ENCODE results near the gene TMEM253.

The TMEM253 gene

GRCh38 chr14:21090940-21091663 lies 9.8 kb upstream of the TMEM253 start:
- DNase-seq: no peak

- DNase-seq: no peak
Measured at GRCh38 chr14:21091821-21092272, 9.0 kb upstream of the TMEM253 start.

DNA sequence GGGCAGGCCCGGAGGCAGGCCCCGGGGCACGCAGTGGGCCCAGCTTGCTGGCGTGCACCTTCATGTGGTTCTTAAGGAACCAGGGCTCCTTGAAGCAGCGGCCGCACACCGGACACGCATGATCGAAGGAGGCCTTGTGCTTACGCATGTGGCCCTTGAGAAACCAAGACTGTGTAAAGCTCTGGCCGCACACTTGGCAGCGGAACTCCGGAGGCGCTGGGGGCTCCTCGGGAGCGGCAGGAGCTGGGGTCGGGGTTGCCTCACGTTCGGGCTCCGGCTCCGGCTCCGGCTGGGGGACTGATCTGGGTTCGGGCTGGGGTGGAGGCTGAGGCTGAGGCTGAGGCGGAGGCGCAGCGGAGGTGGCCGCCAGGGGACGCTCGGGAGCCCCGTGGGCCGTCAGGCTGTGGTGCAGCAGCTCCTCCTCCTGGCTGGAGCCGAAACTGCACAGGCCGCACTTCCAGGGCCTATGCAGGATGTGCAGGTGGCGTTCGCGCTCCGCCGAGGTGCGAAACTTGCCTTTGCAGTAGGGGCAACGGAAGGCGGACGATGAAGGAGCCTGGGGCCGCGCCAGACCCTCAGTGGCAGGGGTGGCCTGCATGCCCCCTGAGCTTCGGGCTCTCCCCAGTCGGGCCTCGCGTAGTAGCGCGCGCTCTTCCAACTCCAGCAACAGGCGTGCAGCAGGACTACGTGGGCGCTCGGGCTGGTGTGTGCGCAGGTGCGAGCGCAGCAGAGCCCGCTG lies 8.4 kb upstream of the TMEM253 start:
- peak; percentile 96 for DNase-seq

DNA sequence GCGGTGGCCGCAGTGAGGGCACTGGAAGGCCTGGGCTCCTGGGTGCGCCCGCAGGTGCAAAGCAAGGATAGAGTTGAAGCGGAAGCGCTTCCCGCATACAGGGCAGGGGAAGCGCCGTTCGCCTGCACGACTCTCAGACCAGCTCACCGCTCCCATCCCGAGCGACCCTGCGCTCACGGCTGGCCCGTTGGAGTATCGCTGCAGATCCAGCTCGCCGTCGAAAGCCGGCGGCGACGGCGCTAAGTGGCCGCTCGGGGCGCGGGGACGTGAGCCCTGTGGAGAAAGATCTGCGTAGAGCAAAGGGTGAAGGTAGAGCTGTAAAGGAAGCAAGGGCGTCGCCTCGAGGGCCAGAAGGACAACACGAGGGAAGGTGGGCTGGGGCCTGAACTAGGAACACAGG lies 7.8 kb upstream of the TMEM253 start:
- no peak for DNase-seq

- no peak for DNase-seq
Measured at GRCh38 chr14:21093769-21094681, 6.8 kb upstream of the TMEM253 start.

DNA sequence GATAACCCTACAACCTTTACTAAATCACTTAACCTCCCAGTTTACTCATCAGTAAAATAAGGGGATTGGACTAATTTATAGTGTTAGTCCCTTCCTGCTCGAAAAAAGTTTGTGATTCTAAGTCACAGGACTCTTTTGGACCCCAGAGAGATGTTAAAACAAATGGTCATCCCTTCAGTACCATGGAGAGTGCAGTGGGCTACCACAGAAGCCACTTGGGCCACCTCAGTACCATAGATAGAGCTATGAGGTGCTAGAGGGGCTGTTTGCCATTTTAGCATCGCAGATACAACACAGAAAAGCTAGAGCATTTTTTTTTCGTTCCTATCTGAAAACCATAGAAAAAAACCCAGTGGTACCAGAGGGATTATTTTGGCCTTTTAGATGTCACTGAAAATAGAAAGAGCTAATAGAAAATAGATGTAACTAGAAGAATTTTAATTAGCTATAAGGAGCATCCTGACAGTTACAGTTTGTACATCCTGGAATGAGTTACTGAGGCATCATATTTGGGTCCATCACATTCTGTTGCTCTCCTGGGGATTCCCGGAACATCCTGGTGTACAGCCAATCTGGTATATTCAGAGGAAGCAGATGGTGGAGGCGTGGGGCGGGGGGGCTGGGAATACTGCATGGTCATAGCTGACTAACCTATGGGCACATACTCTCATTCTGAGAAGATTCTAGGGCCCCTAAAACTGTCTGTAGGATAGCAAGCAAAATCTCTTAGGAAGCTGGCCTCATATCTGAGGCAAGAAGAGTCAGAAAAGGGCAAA lies 5.2 kb upstream of the TMEM253 start:
- DNase-seq: no peak

DNA sequence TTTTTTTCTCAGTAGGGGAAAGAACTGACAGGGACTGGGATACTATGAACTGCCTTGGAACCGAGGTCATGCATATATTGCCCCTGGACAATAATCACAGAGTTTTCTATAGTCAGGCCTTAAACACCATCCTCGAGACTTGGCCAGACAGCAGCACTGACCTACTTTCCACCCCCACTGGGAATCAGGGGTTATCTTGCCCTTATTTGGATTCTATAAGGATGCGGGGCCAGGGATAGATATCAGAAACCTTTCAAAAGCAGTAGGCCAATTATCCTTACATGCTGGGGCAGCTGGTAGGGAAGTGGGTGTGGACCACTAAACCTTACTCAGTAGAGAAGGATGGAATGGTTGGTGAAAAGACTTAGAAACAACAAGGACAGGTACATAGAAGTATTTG lies 4.4 kb upstream of the TMEM253 start:
- DNase-seq: no peak

- DNase-seq: no peak
Measured at GRCh38 chr14:21096978-21097635, 3.8 kb upstream of the TMEM253 start.

DNA sequence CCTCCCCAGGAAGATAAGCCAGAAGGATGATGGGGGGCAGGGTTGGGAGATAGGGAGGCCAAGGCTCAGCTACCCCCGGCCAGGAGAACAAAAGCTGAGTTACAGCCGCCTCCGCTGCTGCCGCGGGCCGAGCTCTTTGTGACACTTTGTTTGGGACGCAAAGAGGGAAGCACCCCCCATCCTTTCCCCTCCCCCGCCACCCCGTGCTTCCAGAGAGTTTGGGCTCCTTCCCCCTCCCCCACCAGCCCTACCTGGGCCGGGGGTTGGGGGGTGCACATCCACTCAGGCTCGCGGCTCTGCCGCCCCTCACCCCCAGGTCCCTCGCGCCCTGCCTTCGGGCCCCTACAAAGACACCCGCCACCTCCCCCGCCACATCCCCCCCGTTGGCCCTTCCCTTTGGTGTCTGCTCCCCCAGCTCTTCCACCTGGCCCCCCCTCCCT lies 3.2 kb upstream of the TMEM253 start:
- DNase-seq: peak; percentile 47

DNA sequence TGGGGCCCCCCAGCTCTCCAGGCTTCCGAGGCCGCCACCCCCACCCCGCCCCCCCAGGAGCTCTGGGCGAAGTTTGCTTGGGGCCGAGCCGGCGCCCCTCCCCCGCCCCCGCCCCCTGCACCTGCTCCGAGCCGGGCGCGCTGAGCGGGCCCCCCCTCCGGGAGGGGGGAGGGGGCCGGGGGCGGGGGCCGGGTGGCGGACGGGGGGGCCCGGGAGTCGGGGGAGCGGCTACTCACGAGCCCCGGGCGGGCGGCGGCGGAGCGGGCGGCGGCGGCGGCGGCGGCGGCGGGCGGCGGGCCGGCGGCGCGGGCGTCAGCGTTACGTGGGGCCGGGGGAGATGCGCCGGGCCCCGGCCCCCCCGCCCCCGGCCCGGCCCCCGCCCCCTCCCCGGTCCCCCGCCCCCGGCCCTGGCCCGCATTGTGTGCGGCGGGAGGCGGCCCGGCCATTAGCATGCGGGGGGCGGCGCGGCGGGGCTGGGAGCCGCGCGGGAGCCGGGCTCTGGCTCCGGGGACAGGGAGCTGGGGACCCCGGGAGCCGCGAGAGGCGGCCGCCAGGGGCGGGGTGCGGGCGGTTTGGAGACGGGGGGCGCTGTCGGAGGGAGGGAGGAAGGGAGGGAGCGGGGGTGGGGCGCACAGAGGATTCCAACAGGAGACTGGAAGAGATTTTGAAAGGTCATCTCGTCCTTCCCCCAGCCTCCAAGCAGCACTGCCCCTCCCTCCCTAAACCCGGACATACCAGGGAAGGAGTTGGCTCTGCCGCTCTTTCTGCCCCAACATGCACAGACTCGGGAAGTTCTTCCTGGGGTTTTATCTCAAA lies 2.6 kb upstream of the TMEM253 start, which contains the start of gene ZNF219:
Gene ZNF219, minus strand, starts transcription at position 580 of the 816 bp plus-strand sequence. CDS start 5,064 bp downstream, outside the sequence.
- peak; percentile 54 for DNase-seq

GRCh38 chr14:21098892-21099595 lies 1.8 kb upstream of the TMEM253 start:
- DNase-seq: no peak

GRCh38 chr14:21099596-21099985 lies 1.3 kb upstream of the TMEM253 start:
- DNase-seq: no peak

- DNase-seq: no peak
Measured at GRCh38 chr14:21101802-21102413, 1.0 kb downstream of the TMEM253 start.

- no peak for DNase-seq
Measured at GRCh38 chr14:21102521-21103410, 1.9 kb downstream of the TMEM253 start.

DNA sequence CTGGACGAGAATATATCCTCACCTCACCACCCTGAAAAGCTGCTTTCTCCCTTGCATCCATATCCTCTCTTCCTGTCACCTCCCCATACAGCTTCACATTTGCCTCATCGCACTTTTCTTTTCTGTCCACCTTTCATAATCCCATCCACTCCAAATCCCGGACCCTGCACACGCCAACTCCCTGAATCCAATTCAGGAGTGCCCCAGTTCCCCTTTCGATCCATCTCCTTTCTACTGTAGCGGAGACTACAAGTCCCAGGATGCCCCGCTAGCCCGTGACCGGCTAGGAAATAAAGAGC lies 2.5 kb downstream of the TMEM253 start:
- DNase-seq: no peak

DNA sequence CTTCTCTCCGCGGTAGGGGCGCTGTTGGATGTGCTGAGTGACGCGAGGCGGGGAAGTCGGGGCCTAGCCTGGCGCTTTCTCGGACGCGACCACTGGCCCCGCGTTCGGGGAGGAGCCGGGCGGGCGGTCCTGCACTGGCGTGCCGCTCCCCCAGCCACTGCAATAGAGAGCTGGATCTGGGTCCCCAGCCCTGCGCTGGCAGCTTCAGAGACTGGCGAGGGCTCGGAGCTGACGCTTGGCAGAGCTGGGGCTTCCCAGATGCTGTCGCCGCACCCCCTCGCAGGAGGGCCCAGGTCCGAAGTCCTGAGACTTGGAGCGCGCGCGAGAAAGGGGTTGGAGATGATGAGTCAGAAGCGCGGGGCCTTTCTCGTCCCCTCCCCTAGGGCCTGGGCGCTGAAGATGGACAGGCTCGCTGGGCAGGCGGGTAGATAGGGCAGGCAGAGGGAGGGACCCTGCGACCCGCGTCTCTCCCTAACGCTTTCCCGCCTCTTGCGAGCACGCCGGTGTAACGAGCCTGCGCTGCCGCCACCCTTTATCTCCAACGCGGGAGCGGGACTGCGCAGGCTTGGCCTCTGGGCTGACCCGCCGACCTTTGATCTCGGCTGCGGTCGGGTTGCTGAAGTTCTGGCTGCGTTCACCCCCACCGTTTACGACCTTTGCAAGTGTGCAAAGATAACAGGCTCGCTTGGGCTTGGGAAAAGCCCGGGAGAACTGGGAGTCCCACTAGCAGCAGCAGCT lies 3.0 kb downstream of the TMEM253 start:
- peak; percentile 94 for DNase-seq

- DNase-seq: peak; percentile 77
Measured at GRCh38 chr14:21104448-21105060, 3.7 kb downstream of the TMEM253 start.

- DNase-seq: no peak
Measured at GRCh38 chr14:21105095-21105494, 4.2 kb downstream of the TMEM253 start.

Measured in CD4-positive, alpha-beta T cell treated with Interleukin-17A for 4 hours (primary cell).